ENCODE data around the gene KRTAP12-1.

DNA sequence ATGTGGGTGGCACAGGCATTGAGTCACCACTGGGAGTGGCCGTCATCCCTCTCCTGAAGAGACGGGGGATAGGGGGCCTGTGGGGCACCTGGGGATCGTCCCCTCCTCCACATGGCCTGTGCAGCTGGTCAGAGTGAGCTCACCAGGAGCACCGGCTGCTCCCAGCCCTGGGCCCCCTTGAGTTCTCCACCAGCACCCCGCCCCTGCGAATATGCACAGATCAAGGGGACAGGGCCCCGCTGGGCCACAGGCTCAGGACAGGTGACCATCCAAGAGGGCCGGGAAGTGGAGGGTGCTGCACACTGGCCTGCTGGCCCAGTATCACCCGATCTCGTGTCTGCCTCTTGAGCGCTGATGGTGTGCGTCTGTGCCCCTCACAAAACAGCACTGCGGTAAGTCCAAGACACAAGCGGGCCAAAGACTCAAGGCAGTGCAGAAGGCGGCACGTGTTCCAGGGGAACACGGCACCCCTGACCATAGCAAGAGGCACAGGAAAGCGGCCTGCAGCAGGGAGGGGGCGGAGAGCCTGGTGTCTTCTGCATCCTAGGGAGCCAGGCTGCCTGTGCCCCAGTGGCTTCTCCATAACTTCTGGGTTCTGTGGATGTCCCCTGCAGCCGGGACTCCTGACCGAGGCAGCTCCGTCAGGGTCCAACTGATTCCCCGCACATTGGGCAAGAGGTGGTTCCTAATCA, 47.5 kb upstream of the KRTAP12-1 start:
- TF ChIP-seq, protein P1, sequence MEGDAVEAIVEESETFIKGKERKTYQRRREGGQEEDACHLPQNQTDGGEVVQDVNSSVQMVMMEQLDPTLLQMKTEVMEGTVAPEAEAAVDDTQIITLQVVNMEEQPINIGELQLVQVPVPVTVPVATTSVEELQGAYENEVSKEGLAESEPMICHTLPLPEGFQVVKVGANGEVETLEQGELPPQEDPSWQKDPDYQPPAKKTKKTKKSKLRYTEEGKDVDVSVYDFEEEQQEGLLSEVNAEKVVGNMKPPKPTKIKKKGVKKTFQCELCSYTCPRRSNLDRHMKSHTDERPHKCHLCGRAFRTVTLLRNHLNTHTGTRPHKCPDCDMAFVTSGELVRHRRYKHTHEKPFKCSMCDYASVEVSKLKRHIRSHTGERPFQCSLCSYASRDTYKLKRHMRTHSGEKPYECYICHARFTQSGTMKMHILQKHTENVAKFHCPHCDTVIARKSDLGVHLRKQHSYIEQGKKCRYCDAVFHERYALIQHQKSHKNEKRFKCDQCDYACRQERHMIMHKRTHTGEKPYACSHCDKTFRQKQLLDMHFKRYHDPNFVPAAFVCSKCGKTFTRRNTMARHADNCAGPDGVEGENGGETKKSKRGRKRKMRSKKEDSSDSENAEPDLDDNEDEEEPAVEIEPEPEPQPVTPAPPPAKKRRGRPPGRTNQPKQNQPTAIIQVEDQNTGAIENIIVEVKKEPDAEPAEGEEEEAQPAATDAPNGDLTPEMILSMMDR (conservative IDR thresholded peaks at IDR 0.05; ENCODE audit: low read depth, low read length) = no peak
- no peak for TF ChIP-seq EZH2 (IDR thresholded peaks at IDR 0.05; ENCODE audit: borderline replicate concordance, low read depth, low read length, poor library complexity, severe bottlenecking)
